HG02852 (cell line): ENCODE measurements around the gene CHMP3.
"Not testable (repeated sequence)": the region's sequence is repeated elsewhere in the genome, so short reads cannot be mapped to it uniquely, and the experiment has no call there.

Source experiments
- ATAC-seq: cut with Tn5 transposase; IDR thresholded peaks from one replicate; pipeline ENCODE4 v1.9.1; 2021; ENCODE audit warnings: mild to moderate bottlenecking, moderate library complexity; ENCODE audit not compliant: unreplicated experiment

The CHMP3 gene

GRCh38 chr2:86562922-86563649 lies at the start of gene CHMP3:
Gene CHMP3 (minus strand): TSS chr2:86563443. CDS start chr2:86563348, 95 bp downstream.
- peak; percentile 90 for ATAC-seq

- ATAC-seq: no peak
Observed at GRCh38 chr2:86610871-86611270, 47.6 kb upstream of the CHMP3 start.

GRCh38 chr2:86608832-86609410 lies 45.7 kb upstream of the CHMP3 start:
- ATAC-seq: no peak

- ATAC-seq: no peak
Observed at GRCh38 chr2:86603905-86604304, 40.7 kb upstream of the CHMP3 start.

GRCh38 chr2:86598966-86599365 lies 35.7 kb upstream of the CHMP3 start:
- no peak for ATAC-seq

- ATAC-seq: no peak
Observed at GRCh38 chr2:86596118-86596517, 32.9 kb upstream of the CHMP3 start.

- no peak for ATAC-seq
Observed at GRCh38 chr2:86593266-86593665, 30.0 kb upstream of the CHMP3 start.

GRCh38 chr2:86592547-86593230 lies 29.4 kb upstream of the CHMP3 start:
- no peak for ATAC-seq

- not testable (repeated sequence) for ATAC-seq
Observed at GRCh38 chr2:86589701-86590100, 26.5 kb upstream of the CHMP3 start.

GRCh38 chr2:86584151-86584913 lies 21.1 kb upstream of the CHMP3 start:
- ATAC-seq: peak; percentile 60

- no peak for ATAC-seq
Observed at GRCh38 chr2:86580560-86580959, 17.3 kb upstream of the CHMP3 start.

- no peak for ATAC-seq
Observed at GRCh38 chr2:86577817-86578456, 14.7 kb upstream of the CHMP3 start.

- ATAC-seq: no peak
Observed at GRCh38 chr2:86570059-86570458, 6.8 kb upstream of the CHMP3 start.

- no peak for ATAC-seq
Observed at GRCh38 chr2:86566821-86567190, 3.6 kb upstream of the CHMP3 start.

- no peak for ATAC-seq
Observed at GRCh38 chr2:86566158-86566820, 3.0 kb upstream of the CHMP3 start.

- ATAC-seq: no peak
Observed at GRCh38 chr2:86563650-86564061, 413 bp upstream of the CHMP3 start.

- ATAC-seq: no peak
Observed at GRCh38 chr2:86562485-86562921, 740 bp downstream of the CHMP3 start.

- no peak for ATAC-seq
Observed at GRCh38 chr2:86557836-86558235, 5.4 kb downstream of the CHMP3 start.

- ATAC-seq: no peak
Observed at GRCh38 chr2:86556508-86556907, 6.7 kb downstream of the CHMP3 start.

- no peak for ATAC-seq
Observed at GRCh38 chr2:86552889-86553288, 10.4 kb downstream of the CHMP3 start.
